H9 (cell line): ENCODE results near the gene GABRR3. TPM values are rescaled to one million over a fixed set of nuclear protein-coding genes. Genes with fewer than 3 reads are reported as not detected.

Source experiments
- DNase-seq: peaks from one replicate; pipeline ENCODE4 v3.0.0-alpha.2; 2017
- H2AFZ ChIP-seq: one replicate; pipeline ENCODE4 v1.6.1; 2013; ENCODE audit warnings: mild to moderate bottlenecking, low read length, control low read depth, moderate library complexity
- H2AK5ac ChIP-seq: 2 replicates; pipeline ENCODE4 v1.6.1; 2013; ENCODE audit warnings: low read length, control low read depth, mixed read lengths; ENCODE audit not compliant: insufficient read length
- H2BK120ac ChIP-seq: one replicate; pipeline ENCODE4 v1.6.1; 2013; ENCODE audit warnings: low read depth, mild to moderate bottlenecking, low read length, control low read depth, inconsistent platforms; ENCODE audit not compliant: poor library complexity, severe bottlenecking
- H2BK12ac ChIP-seq: 2 replicates; pipeline ENCODE4 v1.6.1; 2013; ENCODE audit warnings: low read length, control low read depth, mixed read lengths, low read depth; ENCODE audit not compliant: insufficient read length
- H2BK15ac ChIP-seq: 2 replicates; pipeline ENCODE4 v1.6.1; 2013; ENCODE audit warnings: low read depth, low read length, control low read depth
- H2BK20ac ChIP-seq: one replicate; pipeline ENCODE4 v1.6.1; 2013; ENCODE audit warnings: low read depth, mild to moderate bottlenecking, low read length, control low read depth, inconsistent platforms; ENCODE audit not compliant: poor library complexity, severe bottlenecking
- H2BK5ac ChIP-seq: 2 replicates; pipeline ENCODE4 v1.6.1; 2013; ENCODE audit warnings: low read length, control low read depth, mixed read lengths; ENCODE audit not compliant: insufficient read length
- H3K14ac ChIP-seq: 2 replicates; pipeline ENCODE4 v1.6.1; 2013; ENCODE audit warnings: low read length, control low read depth; ENCODE audit not compliant: insufficient read depth
- H3K18ac ChIP-seq: 2 replicates; pipeline ENCODE4 v1.6.1; 2013; ENCODE audit warnings: low read depth, mild to moderate bottlenecking, mixed read lengths, low read length, control low read depth; ENCODE audit not compliant: insufficient read length
- H3K23ac ChIP-seq: 2 replicates; pipeline ENCODE4 v1.6.1; 2013; ENCODE audit warnings: low read length, control low read depth, mixed read lengths, low read depth; ENCODE audit not compliant: insufficient read length
- H3K23me2 ChIP-seq: 2 replicates; pipeline ENCODE4 v1.6.1; 2013; ENCODE audit warnings: low read depth, mild to moderate bottlenecking, mixed read lengths, low read length, control low read depth; ENCODE audit not compliant: insufficient read length, poor library complexity, severe bottlenecking
- H3K27ac ChIP-seq: 2 replicates; pipeline ENCODE4 v1.5.1; 2013; ENCODE audit warnings: low read length, control low read depth, mixed read lengths, low read depth; ENCODE audit not compliant: insufficient read length
- H3K27me3 ChIP-seq: 2 replicates; pipeline ENCODE4 v1.6.1; 2013; ENCODE audit warnings: low read length, control low read depth, inconsistent platforms; ENCODE audit not compliant: insufficient read depth
- H3K4ac ChIP-seq: 2 replicates; pipeline ENCODE4 v1.6.1; 2013; ENCODE audit warnings: low read depth, mild to moderate bottlenecking, control low read depth, inconsistent platforms, low read length, moderate library complexity
- H3K4me1 ChIP-seq: 2 replicates; pipeline ENCODE4 v1.6.1; 2013; ENCODE audit warnings: low read length, control low read depth, inconsistent platforms; ENCODE audit not compliant: insufficient read depth
- H3K4me2 ChIP-seq: 2 replicates; pipeline ENCODE4 v1.6.1; 2013; ENCODE audit warnings: low read length, control low read depth, mixed read lengths; ENCODE audit not compliant: insufficient read length, insufficient read depth
- H3K56ac ChIP-seq: 2 replicates; pipeline ENCODE4 v1.6.1; 2013; ENCODE audit warnings: low read depth, mild to moderate bottlenecking, mixed read lengths, low read length, control low read depth; ENCODE audit not compliant: insufficient read length
- H3K79me1 ChIP-seq: 2 replicates; pipeline ENCODE4 v1.6.1; 2013; ENCODE audit warnings: low read depth, mild to moderate bottlenecking, moderate library complexity, low read length, control low read depth, inconsistent platforms; ENCODE audit not compliant: insufficient read depth, poor library complexity, severe bottlenecking
- H3K79me2 ChIP-seq: 2 replicates; pipeline ENCODE4 v1.6.1; 2013; ENCODE audit warnings: low read length, control low read depth, inconsistent platforms; ENCODE audit not compliant: insufficient read depth
- H3K9ac ChIP-seq: 2 replicates; pipeline ENCODE4 v1.6.1; 2013; ENCODE audit warnings: low read length, control low read depth, mixed read lengths; ENCODE audit not compliant: insufficient read length; ENCODE audit errors: extremely low read depth
- H3K9me3 ChIP-seq: one replicate; pipeline ENCODE4 v1.6.1; 2013; ENCODE audit warnings: low read depth, low read length, inconsistent platforms; ENCODE audit not compliant: control insufficient read depth
- H3T11ph ChIP-seq: one replicate; pipeline ENCODE4 v1.6.1; 2013; ENCODE audit warnings: mild to moderate bottlenecking, low read length, control low read depth, inconsistent platforms
- H4K20me1 ChIP-seq: one replicate; pipeline ENCODE4 v1.6.1; 2013; ENCODE audit not compliant: control insufficient read depth, insufficient read length, insufficient read depth
- H4K5ac ChIP-seq: 2 replicates; pipeline ENCODE4 v1.6.1; 2013; ENCODE audit warnings: low read depth, mild to moderate bottlenecking, mixed read lengths, low read length, control low read depth; ENCODE audit not compliant: insufficient read length
- H4K8ac ChIP-seq: replicated peaks from 2 replicates; pipeline ENCODE4 v1.6.1; 2013; ENCODE audit warnings: low read length, control low read depth, mixed read lengths, low read depth; ENCODE audit not compliant: insufficient read length
- H4K91ac ChIP-seq: 2 replicates; pipeline ENCODE4 v1.6.1; 2013; ENCODE audit warnings: low read depth, mild to moderate bottlenecking, moderate library complexity, mixed read lengths, low read length, control low read depth; ENCODE audit not compliant: insufficient read length
- H3K27ac Mint-ChIP-seq, 3 experiments: 2 replicates in 2 of 3; 3 replicates in 1 of 3; pipeline ENCODE4 v1.8.0; 2020 to 2021; ENCODE audit warnings: mixed read lengths in 3 of 3, mild to moderate bottlenecking in 1 of 3, moderate library complexity in 1 of 3
- H3K27me3 Mint-ChIP-seq: 2 replicates; pipeline ENCODE4 v1.8.0; 2021; ENCODE audit warnings: low read depth, mild to moderate bottlenecking, moderate library complexity, mixed read lengths
- H3K36me3 Mint-ChIP-seq, 3 experiments: 2 replicates in 2 of 3; 3 replicates in 1 of 3; pipeline ENCODE4 v1.8.0; 2020 to 2021; ENCODE audit warnings: low read depth in 3 of 3, mixed read lengths in 3 of 3; ENCODE audit not compliant: insufficient read depth in 1 of 3
- H3K4me1 Mint-ChIP-seq, 2 experiments: 2 replicates each; pipeline ENCODE4 v1.8.0; 2020; ENCODE audit warnings: mixed read lengths in 2 of 2
- H3K4me3 Mint-ChIP-seq, 2 experiments: 2 replicates in 1 of 2; 3 replicates in 1 of 2; pipeline ENCODE4 v1.8.0; 2020 to 2021; ENCODE audit warnings: mild to moderate bottlenecking in 2 of 2, mixed read lengths in 2 of 2, moderate library complexity in 1 of 2
- H3K9me3 Mint-ChIP-seq, 2 experiments: 2 replicates in 1 of 2; 3 replicates in 1 of 2; pipeline ENCODE4 v1.8.0; 2020; ENCODE audit warnings: mild to moderate bottlenecking in 2 of 2, mixed read lengths in 2 of 2, moderate library complexity in 1 of 2
- WGBS: extraction: QIAGEN DNeasy Blood & Tissue Kit; methylation state at CpG from one replicate; pipeline ENCODE4 v1.1.7; 2013; ENCODE audit warnings: missing lambda C conversion rate, low lambda C conversion rate, mixed read lengths; ENCODE audit not compliant: insufficient read length; ENCODE audit errors: extremely low coverage; 5-methylcytosine and 5-hydroxymethylcytosine counted together
- total RNA-seq: library from RNA; stranded (reverse); gene quantifications from 2 replicates; pipeline ENCODE4 v1.2.1, GENCODE V29; 2021
- TF ChIP-seq, protein P1 (sequence below): fragments of 200-600 bp; sonication (generic); conservative IDR thresholded peaks from 3 replicates; pipeline ENCODE4 v1.8.0; 2021; ENCODE audit warnings: antibody characterized with exemption, mild to moderate bottlenecking

The GABRR3 gene
- total RNA-seq, 1 experiment from 2014 or later = not detected

DNA sequence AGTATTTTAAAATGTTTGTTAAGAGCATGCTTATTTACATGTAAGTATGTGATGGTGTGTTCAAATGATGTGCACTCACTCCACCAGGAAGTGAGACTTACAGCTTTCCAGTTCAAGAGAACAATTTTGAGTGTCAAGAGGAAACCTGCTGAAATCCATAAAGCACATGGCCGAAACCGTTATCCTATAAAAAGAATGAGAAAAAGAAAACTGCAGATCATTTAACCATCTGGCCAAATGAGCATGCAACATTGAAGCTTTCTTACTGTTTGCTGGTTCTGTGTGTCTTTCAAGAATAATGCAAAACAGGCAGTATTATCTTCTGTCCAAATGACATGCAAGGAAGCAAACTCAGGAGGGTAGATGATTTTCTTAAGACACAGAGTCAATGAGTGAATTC lies 26.3 kb downstream of the GABRR3 start:
- Histone ChIP-seq H3K23ac (no peak overlapping the region), H3K23me2 (no peaks in the 10 kb centered on the region), H3K79me1 (no peaks in the 10 kb centered on the region), H3K56ac (no peak overlapping the region), H4K8ac (no peak overlapping the region), H3K4me2 (no peak overlapping the region), H4K20me1 (no peaks in the 10 kb centered on the region), H3K9me3 (no peaks in the 10 kb centered on the region), H3K4ac (no peak overlapping the region), H3K79me2 (no peaks in the 10 kb centered on the region), H3K4me1 (no peaks in the 10 kb centered on the region), H2BK20ac (no peak overlapping the region), H2BK5ac (no peak overlapping the region), H3K18ac (no peak overlapping the region), H2BK120ac (no peak overlapping the region), H2AFZ (no peak overlapping the region), H4K91ac (no peak overlapping the region), H4K5ac (no peak overlapping the region), H2AK5ac (no peak overlapping the region), H2BK12ac (no peak overlapping the region), H3K14ac (no peak overlapping the region), H3K9ac (no peak overlapping the region), H3K27me3 (no peaks in the 10 kb centered on the region), H3T11ph (no peak overlapping the region), H2BK15ac (no peak overlapping the region), H3K27ac (no peak overlapping the region)
- DNase-seq = no peak
- WGBS = no CpG with 5 or more reads among the region's 2 CpGs
- Mint-ChIP-seq H3K4me1 (no peaks in the 10 kb centered on the region; a peak in 1 of 4 replicates), H3K4me3 (no peak overlapping the region), H3K27ac (no peak overlapping the region), H3K36me3 (no peaks in the 10 kb centered on the region), H3K27me3 (no peaks in the 10 kb centered on the region), H3K9me3 (no peaks in the 10 kb centered on the region; a peak in 1 of 5 replicates)
- TF ChIP-seq, protein P1, sequence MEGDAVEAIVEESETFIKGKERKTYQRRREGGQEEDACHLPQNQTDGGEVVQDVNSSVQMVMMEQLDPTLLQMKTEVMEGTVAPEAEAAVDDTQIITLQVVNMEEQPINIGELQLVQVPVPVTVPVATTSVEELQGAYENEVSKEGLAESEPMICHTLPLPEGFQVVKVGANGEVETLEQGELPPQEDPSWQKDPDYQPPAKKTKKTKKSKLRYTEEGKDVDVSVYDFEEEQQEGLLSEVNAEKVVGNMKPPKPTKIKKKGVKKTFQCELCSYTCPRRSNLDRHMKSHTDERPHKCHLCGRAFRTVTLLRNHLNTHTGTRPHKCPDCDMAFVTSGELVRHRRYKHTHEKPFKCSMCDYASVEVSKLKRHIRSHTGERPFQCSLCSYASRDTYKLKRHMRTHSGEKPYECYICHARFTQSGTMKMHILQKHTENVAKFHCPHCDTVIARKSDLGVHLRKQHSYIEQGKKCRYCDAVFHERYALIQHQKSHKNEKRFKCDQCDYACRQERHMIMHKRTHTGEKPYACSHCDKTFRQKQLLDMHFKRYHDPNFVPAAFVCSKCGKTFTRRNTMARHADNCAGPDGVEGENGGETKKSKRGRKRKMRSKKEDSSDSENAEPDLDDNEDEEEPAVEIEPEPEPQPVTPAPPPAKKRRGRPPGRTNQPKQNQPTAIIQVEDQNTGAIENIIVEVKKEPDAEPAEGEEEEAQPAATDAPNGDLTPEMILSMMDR = no peak
